Measurements from ENCODE around the gene ATG101. TPM values are rescaled to one million over a fixed set of nuclear protein-coding genes. Genes with fewer than 3 reads are reported as not detected.

The ATG101 gene
- polyA plus RNA-seq, 1 donor = 22.0 TPM

GRCh38 chr12:52058631-52059361 lies 11.0 kb upstream of the ATG101 start:
- no peak for DNase-seq

GRCh38 chr12:52059582-52060497 lies 9.9 kb upstream of the ATG101 start:
- DNase-seq = no peak

GRCh38 chr12:52060498-52061177 lies 9.1 kb upstream of the ATG101 start:
- no peak for DNase-seq

GRCh38 chr12:52061470-52062166 lies 8.2 kb upstream of the ATG101 start:
- no peak for DNase-seq

GRCh38 chr12:52062167-52063081 lies 7.4 kb upstream of the ATG101 start:
- DNase-seq = no peak

- no peak for DNase-seq
These were observed 6.5 kb upstream of the ATG101 start for GRCh38 chr12:52063082-52063924.

GRCh38 chr12:52063981-52064649 lies 5.7 kb upstream of the ATG101 start:
- DNase-seq = no peak

- no peak for DNase-seq
These were observed 3.3 kb upstream of the ATG101 start for GRCh38 chr12:52066346-52067080.

GRCh38 chr12:52067081-52067374 lies 2.8 kb upstream of the ATG101 start:
- no peak for DNase-seq

GRCh38 chr12:52070185-52070925 lies 577 bp downstream of the ATG101 start:
- DNase-seq = no peak

- DNase-seq = no peak
These were observed 4.0 kb downstream of the ATG101 start for GRCh38 chr12:52073531-52074381.

- DNase-seq = no peak
These were observed 5.4 kb downstream of the ATG101 start for GRCh38 chr12:52074971-52075724.

GRCh38 chr12:52076811-52077210 lies 7.0 kb downstream of the ATG101 start:
- DNase-seq = no peak

GRCh38 chr12:52078276-52078675 lies 8.5 kb downstream of the ATG101 start:
- no peak for DNase-seq

GRCh38 chr12:52079576-52080402 lies 10.0 kb downstream of the ATG101 start, which contains the start of gene SMIM41:
SMIM41 (plus strand) TSS chr12:52079704; CDS start chr12:52079780, 76 bp downstream.
- DNase-seq = no peak
